Thyroid gland (tissue), 4 donors: ENCODE measurements around the gene ATP6V0D1. TPM values are rescaled to one million over a fixed set of nuclear protein-coding genes. Genes with fewer than 3 reads are reported as not detected.
A peak's percentile ranks its signal among the peaks of the same experiment; 100 is the strongest.

Experiments
- DNase-seq, 2 donors: peaks; one replicate each; pipeline ENCODE4 v3.0.0-alpha.2; 2019
- H3K27ac ChIP-seq, 3 donors: fragments of 200-600 bp; sonication (generic); 1 replicate in 2 of 3; 2 replicates in 1 of 3; pipeline ENCODE4 v1.5.1; 2016 to 2019; ENCODE audit warnings: mild to moderate bottlenecking in 1 of 3, moderate library complexity in 1 of 3
- H3K27me3 ChIP-seq: fragments of 200-600 bp; sonication (generic); one replicate; pipeline ENCODE4 v1.5.1; 2019
- H3K36me3 ChIP-seq, 2 donors: fragments of 200-600 bp; sonication (generic); one replicate each; pipeline ENCODE4 v1.5.1; 2016 to 2019
- H3K4me1 ChIP-seq, 2 donors: fragments of 200-600 bp; sonication (generic); one replicate each; pipeline ENCODE4 v1.5.1; 2017 to 2019
- H3K4me3 ChIP-seq, 3 donors: fragments of 200-600 bp; sonication (generic); replicated peaks in 1 of 3; 1 replicate in 2 of 3; 2 replicates in 1 of 3; pipeline ENCODE4 v1.5.1; 2016; ENCODE audit warnings: mild to moderate bottlenecking in 1 of 3
- H3K9me3 ChIP-seq: fragments of 200-600 bp; sonication (generic); one replicate; pipeline ENCODE4 v1.5.1; 2017
- CTCF ChIP-seq, 6 experiments: fragments of 200-600 bp in 3 of 6; fragments of 450-650 bp in 3 of 6; sonication (generic) in 3 of 6; IDR thresholded peaks; one replicate each; pipeline ENCODE4 v1.5.1; 2016 to 2019; ENCODE audit warnings: antibody characterized with exemption in 6 of 6, mild to moderate bottlenecking in 2 of 6, inconsistent platforms in 1 of 6, moderate library complexity in 1 of 6
- POLR2A ChIP-seq, 2 donors: fragments of 450-650 bp; IDR thresholded peaks; one replicate each; pipeline ENCODE4 v1.6.1; 2017; ENCODE audit warnings: antibody characterized with exemption in 2 of 2, mild to moderate bottlenecking in 2 of 2, moderate library complexity in 1 of 2
- WGBS, 2 donors: methylation state at CpG; one replicate each; pipeline ENCODE4 v1.1.5; 2017; 5-methylcytosine and 5-hydroxymethylcytosine counted together
- intact Hi-C: fragments of 100-400 bp; cut with DNase I; formaldehyde crosslinking; loops from one replicate; pipeline ENCODE4 v1.15.1; 2023
- total RNA-seq, 4 donors: library from RNA; depleted of rRNA; stranded (reverse); fragments of >200 nt; gene quantifications; one replicate each; pipeline ENCODE4 v1.2.3, GENCODE V29; 2016

ATP6V0D1 gene
- total RNA-seq, 4 donors from 2014 or later = 110 to 238 (median 142) TPM

- H3K9me3 ChIP-seq = no peaks in the 10 kb centered on the region
- 93 to 95% methylated on average over 11 of the region's 11 CpGs for WGBS, 2 donors
- peaks cover 41 to 63% of the 10 kb centered on the region in 2 donors for H3K4me1 ChIP-seq
- peak overlapping the region in 1 of 3 donors; percentile 36 for H3K27ac ChIP-seq
- TF ChIP-seq CTCF (IDR thresholded peaks at IDR 0.05) = no peak
- TF ChIP-seq POLR2A (IDR thresholded peaks at IDR 0.05) = no peak
- no peaks in the 10 kb centered on the region for H3K36me3 ChIP-seq
- intact Hi-C loops = no loop called here
- no peak overlapping the region for H3K4me3 ChIP-seq
- DNase-seq = no peak
- H3K27me3 ChIP-seq = no peaks in the 10 kb centered on the region
These were observed 6.2 kb downstream of the ATP6V0D1 start for GRCh38 chr16:67474551-67475455.

GRCh38 chr16:67471758-67472384 lies 9.1 kb downstream of the ATP6V0D1 start:
- intact Hi-C loops = no loop called here
- no peaks in the 10 kb centered on the region for H3K27me3 ChIP-seq
- H3K4me3 ChIP-seq = no peak overlapping the region
- H3K4me1 ChIP-seq = peaks cover 36 to 60% of the 10 kb centered on the region in 2 donors
- H3K27ac ChIP-seq = peak overlapping the region in 1 of 3 donors; percentile 17
- no peak for TF ChIP-seq CTCF (IDR thresholded peaks at IDR 0.05)
- TF ChIP-seq POLR2A (IDR thresholded peaks at IDR 0.05) = no peak
- 92 to 99% methylated on average over 6 of the region's 6 CpGs for WGBS, 2 donors
- no peaks in the 10 kb centered on the region for H3K9me3 ChIP-seq
- DNase-seq = no peak
- H3K36me3 ChIP-seq = no peaks in the 10 kb centered on the region

- H3K27ac ChIP-seq = peak overlapping the region in 2 of 3 donors; percentile 49 to 57
- TF ChIP-seq CTCF (IDR thresholded peaks at IDR 0.05) = peak in 1 of 6 experiments; percentile 5
- no peak for TF ChIP-seq POLR2A (IDR thresholded peaks at IDR 0.05)
- no peak overlapping the region for H3K4me3 ChIP-seq
- no peaks in the 10 kb centered on the region for H3K27me3 ChIP-seq
- peak; percentile 98 to 99 for DNase-seq
- H3K36me3 ChIP-seq = no peaks in the 10 kb centered on the region
- peaks cover 38 to 60% of the 10 kb centered on the region in 2 donors for H3K4me1 ChIP-seq
- intact Hi-C loops = no loop called here
- no peaks in the 10 kb centered on the region for H3K9me3 ChIP-seq
- 4 to 11% methylated on average over 4 to 7 of the region's 7 CpGs for WGBS, 2 donors
These were observed 10.6 kb downstream of the ATP6V0D1 start for GRCh38 chr16:67470359-67470758.

- no peak overlapping the region for H3K4me3 ChIP-seq
- no peak for TF ChIP-seq CTCF (IDR thresholded peaks at IDR 0.05)
- no peak for TF ChIP-seq POLR2A (IDR thresholded peaks at IDR 0.05)
- H3K9me3 ChIP-seq = no peaks in the 10 kb centered on the region
- H3K36me3 ChIP-seq = no peaks in the 10 kb centered on the region
- intact Hi-C loops = loop anchor here (5.0 kb wide), 1 partner anchor 41 kb away; no protein-coding TSS in a partner anchor
- DNase-seq = no peak
- peaks cover 32 to 58% of the 10 kb centered on the region in 2 donors for H3K4me1 ChIP-seq
- H3K27ac ChIP-seq = no peak overlapping the region
- 84 to 91% methylated on average over 5 of the region's 5 CpGs for WGBS, 2 donors
- H3K27me3 ChIP-seq = no peaks in the 10 kb centered on the region
These were observed 12.2 kb downstream of the ATP6V0D1 start for GRCh38 chr16:67468731-67469130.
